ENCODE results near the gene GLTPD2. TPM values are rescaled to one million over a fixed set of nuclear protein-coding genes. Genes with fewer than 3 reads are reported as not detected.

The GLTPD2 gene
- total and polyA plus RNA-seq, 10 of the 15 experiments (the other 5 are each of a cell fraction or from before 2014, with no cell fraction given), result 0.16 to 0.34 TPM; not detected in 8

DNA sequence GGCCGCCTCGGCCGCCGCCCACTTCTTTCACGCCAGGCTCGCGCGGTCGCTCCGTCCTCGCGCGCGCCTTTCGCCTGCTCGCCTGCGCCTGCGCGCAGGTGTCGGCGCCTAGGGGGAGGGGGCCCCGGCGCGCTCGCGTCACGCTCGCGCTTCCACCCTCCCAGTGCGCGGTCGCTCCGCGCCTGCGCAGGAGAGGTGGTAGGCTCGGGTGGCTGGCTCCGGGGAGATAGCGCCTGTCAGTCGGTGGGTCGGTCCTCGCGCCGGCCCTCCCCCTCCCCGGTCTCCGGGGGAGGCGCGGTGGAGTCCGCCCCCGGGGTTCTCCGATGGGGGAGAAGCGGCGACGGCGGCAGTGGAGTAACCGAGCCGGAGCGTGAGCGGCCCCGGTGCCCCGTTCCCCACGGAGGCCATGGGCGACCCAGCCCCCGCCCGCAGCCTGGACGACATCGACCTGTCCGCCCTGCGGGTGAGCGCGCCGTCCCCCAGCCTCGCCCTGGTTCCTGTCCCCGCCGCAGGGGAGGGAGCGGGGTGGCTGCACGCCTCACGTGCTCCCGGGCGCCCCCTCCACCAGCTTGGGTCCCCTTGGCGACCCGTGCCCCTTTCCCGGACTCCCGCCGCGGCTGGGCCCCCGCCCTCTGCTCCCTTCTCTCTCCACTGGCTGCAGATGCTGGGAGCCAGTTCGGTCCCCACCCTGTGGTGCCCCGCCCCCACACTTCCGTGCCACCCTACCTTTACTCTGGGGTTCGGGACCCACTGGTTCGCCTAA is 44.6 kb downstream of the GLTPD2 start, which contains the start of gene MINK1 (continued):
- TF ChIP-seq NR2F1 (conservative IDR thresholded peaks at IDR 0.05), result peak; percentile 55; the same call in 1 of the 2 replicates
- TF ChIP-seq ASH2L (IDR thresholded peaks at IDR 0.05; ENCODE audit: borderline replicate concordance, low read depth), result no peak
- TF ChIP-seq TAF1 (IDR thresholded peaks at IDR 0.05; ENCODE audit: borderline replicate concordance, low read depth, low read length), result no peak
- TF ChIP-seq NBN (IDR thresholded peaks at IDR 0.05), result no peak
- TF ChIP-seq SRF (IDR thresholded peaks at IDR 0.05; ENCODE audit: low read depth in 2 of 2, low read length in 2 of 2), result no peak
- TF ChIP-seq, protein P1, sequence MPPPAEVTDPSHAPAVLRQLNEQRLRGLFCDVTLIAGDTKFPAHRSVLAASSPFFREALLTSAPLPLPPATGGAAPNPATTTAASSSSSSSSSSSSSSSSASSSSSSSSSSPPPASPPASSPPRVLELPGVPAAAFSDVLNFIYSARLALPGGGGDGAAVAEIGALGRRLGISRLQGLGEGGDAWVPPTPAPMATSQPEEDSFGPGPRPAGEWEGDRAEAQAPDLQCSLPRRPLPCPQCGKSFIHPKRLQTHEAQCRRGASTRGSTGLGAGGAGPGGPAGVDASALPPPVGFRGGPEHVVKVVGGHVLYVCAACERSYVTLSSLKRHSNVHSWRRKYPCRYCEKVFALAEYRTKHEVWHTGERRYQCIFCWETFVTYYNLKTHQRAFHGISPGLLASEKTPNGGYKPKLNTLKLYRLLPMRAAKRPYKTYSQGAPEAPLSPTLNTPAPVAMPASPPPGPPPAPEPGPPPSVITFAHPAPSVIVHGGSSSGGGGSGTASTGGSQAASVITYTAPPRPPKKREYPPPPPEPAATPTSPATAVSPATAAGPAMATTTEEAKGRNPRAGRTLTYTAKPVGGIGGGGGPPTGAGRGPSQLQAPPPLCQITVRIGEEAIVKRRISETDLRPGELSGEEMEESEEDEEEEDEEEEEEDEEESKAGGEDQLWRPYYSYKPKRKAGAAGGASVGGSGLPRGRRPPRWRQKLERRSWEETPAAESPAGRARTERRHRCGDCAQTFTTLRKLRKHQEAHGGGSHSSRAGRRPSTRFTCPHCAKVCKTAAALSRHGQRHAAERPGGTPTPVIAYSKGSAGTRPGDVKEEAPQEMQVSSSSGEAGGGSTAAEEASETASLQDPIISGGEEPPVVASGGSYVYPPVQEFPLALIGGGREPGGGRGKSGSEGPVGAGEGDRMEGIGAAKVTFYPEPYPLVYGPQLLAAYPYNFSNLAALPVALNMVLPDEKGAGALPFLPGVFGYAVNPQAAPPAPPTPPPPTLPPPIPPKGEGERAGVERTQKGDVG (CRISPR knock-in tag; IDR thresholded peaks at IDR 0.05), result no peak
- TF ChIP-seq ETV6 (conservative IDR thresholded peaks at IDR 0.05 in 1 of 2, IDR thresholded peaks at IDR 0.05 in 1 of 2; ENCODE audit: borderline replicate concordance in 1 of 2, low read depth in 1 of 2), result no peak
- TF ChIP-seq, protein P2, sequence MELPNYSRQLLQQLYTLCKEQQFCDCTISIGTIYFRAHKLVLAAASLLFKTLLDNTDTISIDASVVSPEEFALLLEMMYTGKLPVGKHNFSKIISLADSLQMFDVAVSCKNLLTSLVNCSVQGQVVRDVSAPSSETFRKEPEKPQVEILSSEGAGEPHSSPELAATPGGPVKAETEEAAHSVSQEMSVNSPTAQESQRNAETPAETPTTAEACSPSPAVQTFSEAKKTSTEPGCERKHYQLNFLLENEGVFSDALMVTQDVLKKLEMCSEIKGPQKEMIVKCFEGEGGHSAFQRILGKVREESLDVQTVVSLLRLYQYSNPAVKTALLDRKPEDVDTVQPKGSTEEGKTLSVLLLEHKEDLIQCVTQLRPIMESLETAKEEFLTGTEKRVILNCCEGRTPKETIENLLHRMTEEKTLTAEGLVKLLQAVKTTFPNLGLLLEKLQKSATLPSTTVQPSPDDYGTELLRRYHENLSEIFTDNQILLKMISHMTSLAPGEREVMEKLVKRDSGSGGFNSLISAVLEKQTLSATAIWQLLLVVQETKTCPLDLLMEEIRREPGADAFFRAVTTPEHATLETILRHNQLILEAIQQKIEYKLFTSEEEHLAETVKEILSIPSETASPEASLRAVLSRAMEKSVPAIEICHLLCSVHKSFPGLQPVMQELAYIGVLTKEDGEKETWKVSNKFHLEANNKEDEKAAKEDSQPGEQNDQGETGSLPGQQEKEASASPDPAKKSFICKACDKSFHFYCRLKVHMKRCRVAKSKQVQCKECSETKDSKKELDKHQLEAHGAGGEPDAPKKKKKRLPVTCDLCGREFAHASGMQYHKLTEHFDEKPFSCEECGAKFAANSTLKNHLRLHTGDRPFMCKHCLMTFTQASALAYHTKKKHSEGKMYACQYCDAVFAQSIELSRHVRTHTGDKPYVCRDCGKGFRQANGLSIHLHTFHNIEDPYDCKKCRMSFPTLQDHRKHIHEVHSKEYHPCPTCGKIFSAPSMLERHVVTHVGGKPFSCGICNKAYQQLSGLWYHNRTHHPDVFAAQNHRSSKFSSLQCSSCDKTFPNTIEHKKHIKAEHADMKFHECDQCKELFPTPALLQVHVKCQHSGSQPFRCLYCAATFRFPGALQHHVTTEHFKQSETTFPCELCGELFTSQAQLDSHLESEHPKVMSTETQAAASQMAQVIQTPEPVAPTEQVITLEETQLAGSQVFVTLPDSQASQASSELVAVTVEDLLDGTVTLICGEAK (IDR thresholded peaks at IDR 0.05; ENCODE audit: borderline replicate concordance), result no peak
- TF ChIP-seq E2F8 (IDR thresholded peaks at IDR 0.05; ENCODE audit: low read depth, partially characterized antibody), result no peak
- TF ChIP-seq CTCF (IDR thresholded peaks at IDR 0.05 in 2 of 3, conservative IDR thresholded peaks at IDR 0.05 in 1 of 3; ENCODE audit: control insufficient read depth in 2 of 3, extremely low read depth in 1 of 3, insufficient read depth in 1 of 3, low read depth in 3 of 3, low read length in 3 of 3), result no peak
- TF ChIP-seq STAT1 (conservative IDR thresholded peaks at IDR 0.05), result no peak
- peak; percentile 25 for TF ChIP-seq SP1 (IDR thresholded peaks at IDR 0.05; ENCODE audit: low read depth, low read length)
- TF ChIP-seq IRF4 (IDR thresholded peaks at IDR 0.05; ENCODE audit: low read depth, low read length), result no peak
- TF ChIP-seq, protein P3, sequence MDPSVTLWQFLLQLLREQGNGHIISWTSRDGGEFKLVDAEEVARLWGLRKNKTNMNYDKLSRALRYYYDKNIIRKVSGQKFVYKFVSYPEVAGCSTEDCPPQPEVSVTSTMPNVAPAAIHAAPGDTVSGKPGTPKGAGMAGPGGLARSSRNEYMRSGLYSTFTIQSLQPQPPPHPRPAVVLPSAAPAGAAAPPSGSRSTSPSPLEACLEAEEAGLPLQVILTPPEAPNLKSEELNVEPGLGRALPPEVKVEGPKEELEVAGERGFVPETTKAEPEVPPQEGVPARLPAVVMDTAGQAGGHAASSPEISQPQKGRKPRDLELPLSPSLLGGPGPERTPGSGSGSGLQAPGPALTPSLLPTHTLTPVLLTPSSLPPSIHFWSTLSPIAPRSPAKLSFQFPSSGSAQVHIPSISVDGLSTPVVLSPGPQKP (IDR thresholded peaks at IDR 0.05; ENCODE audit: low read depth, low read length), result no peak
- peak; percentile 95 for TF ChIP-seq RB1 (IDR thresholded peaks at IDR 0.05; ENCODE audit: borderline replicate concordance)
